Fibroblast of skin of abdomen (primary cell): ENCODE measurements around the gene OSMR.
A peak's percentile ranks its signal among the peaks of the same experiment; 100 is the strongest.

Source experiments
- DNase-seq: peaks from one replicate; pipeline ENCODE4 v3.0.0-alpha.2; 2013

The OSMR gene

GRCh38 chr5:38927470-38927869 lies 81.7 kb downstream of the OSMR start:
- no peak for DNase-seq

- DNase-seq, result no peak
Measured at GRCh38 chr5:38929838-38930237, 84.0 kb downstream of the OSMR start.

GRCh38 chr5:38931731-38932130 lies 85.9 kb downstream of the OSMR start:
- no peak for DNase-seq

GRCh38 chr5:38932854-38933408 lies 87.1 kb downstream of the OSMR start:
- no peak for DNase-seq

GRCh38 chr5:38935437-38935836 lies 89.6 kb downstream of the OSMR start:
- DNase-seq, result no peak

GRCh38 chr5:38936269-38936668 lies 90.5 kb downstream of the OSMR start:
- no peak for DNase-seq

GRCh38 chr5:38938424-38938823 lies 92.6 kb downstream of the OSMR start:
- peak; percentile 15 for DNase-seq

- no peak for DNase-seq
Measured at GRCh38 chr5:38938973-38939372, 93.2 kb downstream of the OSMR start.

- DNase-seq, result no peak
Measured at GRCh38 chr5:38940230-38940858, 94.5 kb downstream of the OSMR start.

- DNase-seq, result no peak
Measured at GRCh38 chr5:38941912-38942311, 96.1 kb downstream of the OSMR start.

- DNase-seq, result no peak
Measured at GRCh38 chr5:38944282-38944681, 98.5 kb downstream of the OSMR start.

- peak; percentile 32 for DNase-seq
Measured at GRCh38 chr5:38948501-38948900, 102.7 kb downstream of the OSMR start.

GRCh38 chr5:38953426-38954012 lies 107.7 kb downstream of the OSMR start:
- DNase-seq, result no peak

GRCh38 chr5:38961691-38962090 lies 115.9 kb downstream of the OSMR start:
- no peak for DNase-seq

- no peak for DNase-seq
Measured at GRCh38 chr5:38968665-38969064, 122.9 kb downstream of the OSMR start.

- DNase-seq, result no peak
Measured at GRCh38 chr5:38978036-38978435, 132.2 kb downstream of the OSMR start.

GRCh38 chr5:38979535-38979934 lies 133.7 kb downstream of the OSMR start:
- DNase-seq, result no peak
